IMR-90 (cell line): ENCODE data around the gene STRN. TPM values are rescaled to one million over a fixed set of nuclear protein-coding genes. Genes with fewer than 3 reads are reported as not detected.
A peak's percentile ranks its signal among the peaks of the same experiment; 100 is the strongest.

Experiments
- ATAC-seq: fragments of 200-7000 bp; cut with Tn5 transposase; 2 replicates; pipeline ENCODE4 v1.9.1; 2020; ENCODE audit warnings: low read depth, mild to moderate bottlenecking, moderate library complexity
- BruUV-seq: library from RNA; stranded (reverse); fragments of 400-500 nt; replicated peaks from 2 replicates; lab custom pipeline; 2021; lab: Mats Ljungman, UMichigan
- CTCF ChIA-PET: fragments of 300-600 bp; formaldehyde crosslinking; extraction: SDS; loops from one replicate; lab custom pipeline; 2021; ENCODE audit warnings: antibody characterized with exemption; lab: Yijun Ruan, JAX
- POLR2A ChIA-PET: fragments of 300-600 bp; sonication (Branson Sonifier 250); formaldehyde crosslinking; loops from one replicate; lab custom pipeline; 2022; ENCODE audit warnings: antibody characterized with exemption; ENCODE audit not compliant: unreplicated experiment; lab: Charles Lee
- DNase-seq: peaks from one replicate; pipeline ENCODE4 v3.0.0; 2013
- H2AFZ ChIP-seq: replicated peaks from 2 replicates; pipeline ENCODE3; 2013; ENCODE audit warnings: low read length, mild to moderate bottlenecking; ENCODE audit not compliant: poor library complexity
- H2AK5ac ChIP-seq: 2 replicates; pipeline ENCODE4 v1.6.1; 2013; ENCODE audit warnings: low read depth, low read length, inconsistent platforms
- H2AK9ac ChIP-seq: replicated peaks from 2 replicates; pipeline ENCODE3; 2013; ENCODE audit warnings: mild to moderate bottlenecking, low read depth, low read length, moderate library complexity; ENCODE audit not compliant: poor library complexity
- H2BK120ac ChIP-seq: 2 replicates; pipeline ENCODE4 v1.6.1; 2013; ENCODE audit warnings: low read depth, low read length, inconsistent platforms
- H2BK15ac ChIP-seq: 3 replicates; pipeline ENCODE4 v1.6.1; 2013; ENCODE audit warnings: low read depth, low read length, inconsistent platforms
- H2BK20ac ChIP-seq: 2 replicates; pipeline ENCODE4 v1.6.1; 2013; ENCODE audit warnings: low read depth, mild to moderate bottlenecking, inconsistent platforms, low read length, moderate library complexity
- H2BK5ac ChIP-seq: 2 replicates; pipeline ENCODE4 v1.6.1; 2013; ENCODE audit warnings: mild to moderate bottlenecking, low read depth, low read length, inconsistent platforms; ENCODE audit not compliant: poor library complexity, severe bottlenecking
- H3K14ac ChIP-seq: replicated peaks from 2 replicates; pipeline ENCODE4 v1.6.1; 2013; ENCODE audit warnings: low read depth, low read length, inconsistent platforms
- H3K18ac ChIP-seq: 2 replicates; pipeline ENCODE4 v1.6.1; 2013; ENCODE audit warnings: low read depth, low read length, control low read depth
- H3K23ac ChIP-seq: 2 replicates; pipeline ENCODE4 v1.6.1; 2013; ENCODE audit warnings: low read depth, low read length, inconsistent platforms
- H3K27ac ChIP-seq: 2 replicates; pipeline ENCODE4 v1.5.1; 2013; ENCODE audit warnings: mild to moderate bottlenecking, control low read depth, low read length; ENCODE audit not compliant: insufficient read depth
- H3K27me3 ChIP-seq: 2 replicates; pipeline ENCODE4 v1.6.1; 2013; ENCODE audit warnings: low read length; ENCODE audit not compliant: control insufficient read depth, insufficient read depth
- H3K36me3 ChIP-seq: 2 replicates; pipeline ENCODE4 v1.6.1; 2013; ENCODE audit warnings: low read length, mixed read lengths; ENCODE audit not compliant: control insufficient read depth, insufficient read depth
- H3K4ac ChIP-seq: 2 replicates; pipeline ENCODE4 v1.6.1; 2013; ENCODE audit warnings: low read depth, low read length, inconsistent platforms
- H3K4me1 ChIP-seq: 2 replicates; pipeline ENCODE4 v1.6.1; 2013; ENCODE audit warnings: low read length, mixed read lengths; ENCODE audit not compliant: control insufficient read depth, insufficient read depth
- H3K4me2 ChIP-seq: 2 replicates; pipeline ENCODE4 v1.6.1; 2013; ENCODE audit warnings: low read depth, mild to moderate bottlenecking, control low read depth, low read length, moderate library complexity
- H3K4me3 ChIP-seq: 2 replicates; pipeline ENCODE4 v1.5.1; 2013; ENCODE audit warnings: low read depth, mild to moderate bottlenecking, control low read depth, low read length, moderate library complexity; ENCODE audit not compliant: insufficient read depth
- H3K56ac ChIP-seq: 2 replicates; pipeline ENCODE4 v1.6.1; 2013; ENCODE audit warnings: low read length, inconsistent platforms; ENCODE audit not compliant: insufficient read depth; ENCODE audit errors: extremely low read depth
- H3K79me1 ChIP-seq, 2 experiments: 2 replicates each; pipeline ENCODE4 v1.6.1; 2013; ENCODE audit warnings: low read length in 2 of 2, inconsistent platforms in 1 of 2, low read depth in 1 of 2
- H3K9ac ChIP-seq: 2 replicates; pipeline ENCODE4 v1.6.1; 2013; ENCODE audit warnings: low read depth, low read length, control low read depth
- H3K9me1 ChIP-seq: 2 replicates; pipeline ENCODE4 v1.6.1; 2013; ENCODE audit warnings: low read length, inconsistent platforms; ENCODE audit not compliant: insufficient read depth
- H3K9me3 ChIP-seq: 2 replicates; pipeline ENCODE4 v1.6.1; 2013; ENCODE audit warnings: low read length; ENCODE audit not compliant: control insufficient read depth, insufficient read depth
- H4K20me1 ChIP-seq: 2 replicates; pipeline ENCODE4 v1.6.1; 2013; ENCODE audit warnings: low read length, inconsistent platforms; ENCODE audit not compliant: insufficient read depth
- H4K5ac ChIP-seq: 2 replicates; pipeline ENCODE4 v1.6.1; 2013; ENCODE audit warnings: mild to moderate bottlenecking, low read depth, low read length, control low read depth
- H4K8ac ChIP-seq, 2 experiments: 2 replicates each; pipeline ENCODE4 v1.6.1; 2013; ENCODE audit warnings: low read depth in 2 of 2, low read length in 2 of 2, control low read depth in 1 of 2, inconsistent platforms in 1 of 2
- H4K91ac ChIP-seq: 2 replicates; pipeline ENCODE4 v1.6.1; 2013; ENCODE audit warnings: low read depth, low read length, inconsistent platforms; ENCODE audit not compliant: insufficient read depth
- MXI1 ChIP-seq: IDR thresholded peaks from 2 replicates; pipeline ENCODE4 v1.6.1; 2012; ENCODE audit warnings: low read depth, mild to moderate bottlenecking, low read length, moderate library complexity, borderline replicate concordance
- WGBS, 2 experiments: methylation state at CpG; one replicate each; pipeline versions ENCODE4 v1.1.5 to v1.1.7; 2013; ENCODE audit warnings: missing lambda C conversion rate in 2 of 2; ENCODE audit not compliant: insufficient read length in 1 of 2; ENCODE audit errors: extremely low coverage in 2 of 2; 5-methylcytosine and 5-hydroxymethylcytosine counted together
- dilution Hi-C: fragments of 300-500 bp; cut with HindIII; formaldehyde crosslinking; loops from one replicate; pipeline ENCODE4 v1.14.3; 2018; ENCODE audit warnings: low sequenced_read_pairs; ENCODE audit not compliant: unreplicated experiment
- in situ Hi-C: fragments of 300-500 bp; cut with MboI; formaldehyde crosslinking; loops from 3 replicates; pipeline ENCODE4 v1.14.3; 2019; ENCODE audit warnings: low sequenced_read_pairs, inconsistent platforms, mixed read lengths
- intact Hi-C: fragments of 100-400 bp; cut with micrococcal nuclease; formaldehyde crosslinking; loops from 2 replicates; pipeline ENCODE4 v1.10.0; 2022
- polyA plus RNA-seq, 3 experiments: library from polyadenylated mRNA; depleted of rRNA; stranded (reverse); fragments of >200 nt; gene quantifications; 2 replicates each; pipeline ENCODE4 v1.2.3, GENCODE V29; 2012; ENCODE audit warnings: low replicate concordance in 1 of 3
- total RNA-seq: library from RNA; depleted of rRNA; stranded (reverse); fragments of >200 nt; gene quantifications from 2 replicates; pipeline ENCODE4 v1.2.3, GENCODE V29; 2012
- TF ChIP-seq, protein P1 (sequence below): conservative IDR thresholded peaks from 2 replicates; pipeline ENCODE4 v1.5.1; 2012; ENCODE audit warnings: mild to moderate bottlenecking, low read depth, low read length, improper control_type of control experiment

Gene STRN
- total and polyA plus RNA-seq, 2 of the 4 experiments (the other 2 are of a cell fraction), result 5.1 to 23.3 TPM

DNA sequence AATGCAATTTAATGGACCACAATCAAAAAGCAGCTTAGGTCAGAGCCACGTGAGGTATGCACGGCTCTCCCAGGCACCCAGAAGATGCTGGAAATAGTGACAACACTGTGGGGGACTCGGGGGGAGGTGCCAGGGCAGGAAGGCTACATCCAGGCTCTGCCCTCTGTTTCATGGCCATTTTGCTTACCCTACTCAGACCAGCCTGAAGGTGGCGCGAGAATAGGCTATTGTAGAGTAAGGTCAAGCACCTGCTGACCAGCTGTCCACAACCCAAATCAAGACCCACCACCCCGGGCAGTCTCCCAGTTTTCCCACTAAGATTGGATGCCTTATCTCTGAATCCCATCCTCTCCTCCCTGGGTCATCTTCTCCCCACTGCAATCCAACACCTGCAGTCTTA, 154.1 kb downstream of the STRN start:
- no peak overlapping the region for H4K8ac ChIP-seq
- DNase-seq, result no peak
- H3K4me2 ChIP-seq, result no peak overlapping the region
- no peak overlapping the region for H3K56ac ChIP-seq
- H3K27ac ChIP-seq, result no peak overlapping the region
- no peak overlapping the region for H2AFZ ChIP-seq
- H4K91ac ChIP-seq, result no peak overlapping the region
- no peak overlapping the region for H3K18ac ChIP-seq
- no peak overlapping the region for H3K14ac ChIP-seq
- 18% methylated on average over 2 of the region's 6 CpGs; no CpG with 5 or more reads in 1 of the 2 experiments for WGBS, 2 experiments
- no peaks in the 10 kb centered on the region for H3K36me3 ChIP-seq
- H3K9me3 ChIP-seq, result no peaks in the 10 kb centered on the region
- H3K9ac ChIP-seq, result no peak overlapping the region
- no peak overlapping the region for H4K5ac ChIP-seq
- ATAC-seq, result no peak
- no peak overlapping the region for H2BK15ac ChIP-seq
- H3K23ac ChIP-seq, result no peak overlapping the region
- no peak overlapping the region for H2AK9ac ChIP-seq
- in situ Hi-C loops, result no loop called here
- ChIA-PET POLR2A (no interaction called here), CTCF (no interaction called here)
- H2BK20ac ChIP-seq, result no peak overlapping the region
- no peak overlapping the region for H2AK5ac ChIP-seq
- no TSS peak for BruUV-seq
- H4K20me1 ChIP-seq, result no peaks in the 10 kb centered on the region
- H3K4ac ChIP-seq, result no peak overlapping the region
- no peak overlapping the region for H3K4me3 ChIP-seq
- intact Hi-C loops, result no loop called here
- H3K79me1 ChIP-seq, result no peaks in the 10 kb centered on the region
- dilution Hi-C loops, result no loop called here
- H3K27me3 ChIP-seq, result no peaks in the 10 kb centered on the region; the same call in 1 of the 2 replicates
- no peaks in the 10 kb centered on the region for H3K4me1 ChIP-seq
- H3K9me1 ChIP-seq, result no peaks in the 10 kb centered on the region
- TF ChIP-seq, protein P1, sequence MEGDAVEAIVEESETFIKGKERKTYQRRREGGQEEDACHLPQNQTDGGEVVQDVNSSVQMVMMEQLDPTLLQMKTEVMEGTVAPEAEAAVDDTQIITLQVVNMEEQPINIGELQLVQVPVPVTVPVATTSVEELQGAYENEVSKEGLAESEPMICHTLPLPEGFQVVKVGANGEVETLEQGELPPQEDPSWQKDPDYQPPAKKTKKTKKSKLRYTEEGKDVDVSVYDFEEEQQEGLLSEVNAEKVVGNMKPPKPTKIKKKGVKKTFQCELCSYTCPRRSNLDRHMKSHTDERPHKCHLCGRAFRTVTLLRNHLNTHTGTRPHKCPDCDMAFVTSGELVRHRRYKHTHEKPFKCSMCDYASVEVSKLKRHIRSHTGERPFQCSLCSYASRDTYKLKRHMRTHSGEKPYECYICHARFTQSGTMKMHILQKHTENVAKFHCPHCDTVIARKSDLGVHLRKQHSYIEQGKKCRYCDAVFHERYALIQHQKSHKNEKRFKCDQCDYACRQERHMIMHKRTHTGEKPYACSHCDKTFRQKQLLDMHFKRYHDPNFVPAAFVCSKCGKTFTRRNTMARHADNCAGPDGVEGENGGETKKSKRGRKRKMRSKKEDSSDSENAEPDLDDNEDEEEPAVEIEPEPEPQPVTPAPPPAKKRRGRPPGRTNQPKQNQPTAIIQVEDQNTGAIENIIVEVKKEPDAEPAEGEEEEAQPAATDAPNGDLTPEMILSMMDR, result 0 out of 2 replicates have a peak, but pooled peaks have one; percentile 9
- no peak for TF ChIP-seq MXI1
- no peak overlapping the region for H2BK120ac ChIP-seq
- no peak overlapping the region for H2BK5ac ChIP-seq
